Breast epithelium (tissue), 3 donors: Measurements from ENCODE around the gene ACOD1.

Source experiments
- POLR2A ChIP-seq: fragments of 450-650 bp; IDR thresholded peaks from one replicate; pipeline ENCODE4 v1.6.1; 2016; ENCODE audit warnings: antibody characterized with exemption, mild to moderate bottlenecking, moderate library complexity
- TF ChIP-seq, protein P1 (sequence below), 3 donors: fragments of 450-650 bp; IDR thresholded peaks; one replicate each; pipeline ENCODE4 v1.5.1; 2016 to 2017; ENCODE audit warnings: antibody characterized with exemption in 3 of 3, mild to moderate bottlenecking in 3 of 3, moderate library complexity in 3 of 3

GRCh38 chr13:76991432-76991795, 43.1 kb downstream of the ACOD1 start:
- TF ChIP-seq, protein P1, sequence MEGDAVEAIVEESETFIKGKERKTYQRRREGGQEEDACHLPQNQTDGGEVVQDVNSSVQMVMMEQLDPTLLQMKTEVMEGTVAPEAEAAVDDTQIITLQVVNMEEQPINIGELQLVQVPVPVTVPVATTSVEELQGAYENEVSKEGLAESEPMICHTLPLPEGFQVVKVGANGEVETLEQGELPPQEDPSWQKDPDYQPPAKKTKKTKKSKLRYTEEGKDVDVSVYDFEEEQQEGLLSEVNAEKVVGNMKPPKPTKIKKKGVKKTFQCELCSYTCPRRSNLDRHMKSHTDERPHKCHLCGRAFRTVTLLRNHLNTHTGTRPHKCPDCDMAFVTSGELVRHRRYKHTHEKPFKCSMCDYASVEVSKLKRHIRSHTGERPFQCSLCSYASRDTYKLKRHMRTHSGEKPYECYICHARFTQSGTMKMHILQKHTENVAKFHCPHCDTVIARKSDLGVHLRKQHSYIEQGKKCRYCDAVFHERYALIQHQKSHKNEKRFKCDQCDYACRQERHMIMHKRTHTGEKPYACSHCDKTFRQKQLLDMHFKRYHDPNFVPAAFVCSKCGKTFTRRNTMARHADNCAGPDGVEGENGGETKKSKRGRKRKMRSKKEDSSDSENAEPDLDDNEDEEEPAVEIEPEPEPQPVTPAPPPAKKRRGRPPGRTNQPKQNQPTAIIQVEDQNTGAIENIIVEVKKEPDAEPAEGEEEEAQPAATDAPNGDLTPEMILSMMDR (IDR thresholded peaks at IDR 0.05): no peak
- TF ChIP-seq POLR2A: no peak
